ENCODE data around the gene EGFL6. TPM values are rescaled to one million over a fixed set of nuclear protein-coding genes. Genes with fewer than 3 reads are reported as not detected.

The EGFL6 gene
- total and polyA plus RNA-seq, 10 of the 15 experiments (the other 5 are each of a cell fraction or from before 2014, with no cell fraction given), result 0.03 TPM; not detected in 9

DNA sequence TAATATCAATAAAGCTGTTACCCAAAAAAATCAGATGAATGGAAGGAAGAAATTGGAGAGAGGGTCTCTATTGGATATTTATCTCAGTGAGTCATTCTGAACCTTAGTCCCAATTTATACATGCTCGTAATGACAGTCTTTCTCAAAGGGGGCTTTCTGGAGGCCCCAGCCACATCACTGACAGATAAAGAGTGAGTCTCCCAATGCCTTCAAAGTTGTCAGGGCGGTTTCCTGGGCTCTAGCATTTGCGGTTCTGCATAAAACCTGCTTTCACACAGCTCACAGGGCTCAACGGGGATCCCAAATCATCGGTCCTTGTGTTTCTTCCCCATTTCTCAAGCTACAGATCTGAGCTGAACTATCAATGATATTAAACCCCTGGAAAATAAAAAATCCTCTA is 100.8 kb downstream of the EGFL6 start (continued):
- TF ChIP-seq, protein P1, sequence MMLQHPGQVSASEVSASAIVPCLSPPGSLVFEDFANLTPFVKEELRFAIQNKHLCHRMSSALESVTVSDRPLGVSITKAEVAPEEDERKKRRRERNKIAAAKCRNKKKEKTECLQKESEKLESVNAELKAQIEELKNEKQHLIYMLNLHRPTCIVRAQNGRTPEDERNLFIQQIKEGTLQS (IDR thresholded peaks at IDR 0.05; ENCODE audit: borderline replicate concordance, extremely low read depth, low read depth, low read length), result no peak
- TF ChIP-seq, protein P2, sequence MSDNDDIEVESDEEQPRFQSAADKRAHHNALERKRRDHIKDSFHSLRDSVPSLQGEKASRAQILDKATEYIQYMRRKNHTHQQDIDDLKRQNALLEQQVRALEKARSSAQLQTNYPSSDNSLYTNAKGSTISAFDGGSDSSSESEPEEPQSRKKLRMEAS (IDR thresholded peaks at IDR 0.05; ENCODE audit: low read depth, low read length), result no peak
- TF ChIP-seq, protein P3, sequence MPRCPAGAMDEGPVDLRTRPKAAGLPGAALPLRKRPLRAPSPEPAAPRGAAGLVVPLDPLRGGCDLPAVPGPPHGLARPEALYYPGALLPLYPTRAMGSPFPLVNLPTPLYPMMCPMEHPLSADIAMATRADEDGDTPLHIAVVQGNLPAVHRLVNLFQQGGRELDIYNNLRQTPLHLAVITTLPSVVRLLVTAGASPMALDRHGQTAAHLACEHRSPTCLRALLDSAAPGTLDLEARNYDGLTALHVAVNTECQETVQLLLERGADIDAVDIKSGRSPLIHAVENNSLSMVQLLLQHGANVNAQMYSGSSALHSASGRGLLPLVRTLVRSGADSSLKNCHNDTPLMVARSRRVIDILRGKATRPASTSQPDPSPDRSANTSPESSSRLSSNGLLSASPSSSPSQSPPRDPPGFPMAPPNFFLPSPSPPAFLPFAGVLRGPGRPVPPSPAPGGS (IDR thresholded peaks at IDR 0.05; ENCODE audit: borderline replicate concordance, insufficient read depth, low read depth, low read length, poor library complexity, severe bottlenecking), result peak; percentile 65
- TF ChIP-seq MEF2A (IDR thresholded peaks at IDR 0.05; ENCODE audit: insufficient read depth, low read depth, low read length) (0 out of 2 replicates have a peak, but pooled peaks have one; percentile 52), PAX5 (IDR thresholded peaks at IDR 0.05; ENCODE audit: borderline replicate concordance, low read depth, low read length) (peak; percentile 41; the same call in 1 of the 2 replicates), GABPA (IDR thresholded peaks at IDR 0.05; ENCODE audit: low read depth) (no peak), RUNX3 (IDR thresholded peaks at IDR 0.05; ENCODE audit: low read length) (peak; percentile 89), NFIC (IDR thresholded peaks at IDR 0.05; ENCODE audit: low read depth, low read length) (no peak; the same call in none of the 2 replicates), TCF12 (IDR thresholded peaks at IDR 0.05; ENCODE audit: low read depth, low read length) (0 out of 2 replicates have a peak, but pooled peaks have one; percentile 26), YY1 (IDR thresholded peaks at IDR 0.05; ENCODE audit: low read depth, low read length) (no peak), JUNB (IDR thresholded peaks at IDR 0.05) (peak; percentile 77), FOXM1 (IDR thresholded peaks at IDR 0.05; ENCODE audit: low read depth, low read length) (peak; percentile 38; the same call in 1 of the 2 replicates)
- TF ChIP-seq, protein P4, sequence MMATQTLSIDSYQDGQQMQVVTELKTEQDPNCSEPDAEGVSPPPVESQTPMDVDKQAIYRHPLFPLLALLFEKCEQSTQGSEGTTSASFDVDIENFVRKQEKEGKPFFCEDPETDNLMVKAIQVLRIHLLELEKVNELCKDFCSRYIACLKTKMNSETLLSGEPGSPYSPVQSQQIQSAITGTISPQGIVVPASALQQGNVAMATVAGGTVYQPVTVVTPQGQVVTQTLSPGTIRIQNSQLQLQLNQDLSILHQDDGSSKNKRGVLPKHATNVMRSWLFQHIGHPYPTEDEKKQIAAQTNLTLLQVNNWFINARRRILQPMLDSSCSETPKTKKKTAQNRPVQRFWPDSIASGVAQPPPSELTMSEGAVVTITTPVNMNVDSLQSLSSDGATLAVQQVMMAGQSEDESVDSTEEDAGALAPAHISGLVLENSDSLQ (IDR thresholded peaks at IDR 0.05), result 0 out of 2 replicates have a peak, but pooled peaks have one; percentile 29
- TF ChIP-seq, protein P5, sequence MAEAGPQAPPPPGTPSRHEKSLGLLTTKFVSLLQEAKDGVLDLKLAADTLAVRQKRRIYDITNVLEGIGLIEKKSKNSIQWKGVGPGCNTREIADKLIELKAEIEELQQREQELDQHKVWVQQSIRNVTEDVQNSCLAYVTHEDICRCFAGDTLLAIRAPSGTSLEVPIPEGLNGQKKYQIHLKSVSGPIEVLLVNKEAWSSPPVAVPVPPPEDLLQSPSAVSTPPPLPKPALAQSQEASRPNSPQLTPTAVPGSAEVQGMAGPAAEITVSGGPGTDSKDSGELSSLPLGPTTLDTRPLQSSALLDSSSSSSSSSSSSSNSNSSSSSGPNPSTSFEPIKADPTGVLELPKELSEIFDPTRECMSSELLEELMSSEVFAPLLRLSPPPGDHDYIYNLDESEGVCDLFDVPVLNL (IDR thresholded peaks at IDR 0.05; ENCODE audit: low read depth, low read length), result no peak
- TF ChIP-seq, protein P6, sequence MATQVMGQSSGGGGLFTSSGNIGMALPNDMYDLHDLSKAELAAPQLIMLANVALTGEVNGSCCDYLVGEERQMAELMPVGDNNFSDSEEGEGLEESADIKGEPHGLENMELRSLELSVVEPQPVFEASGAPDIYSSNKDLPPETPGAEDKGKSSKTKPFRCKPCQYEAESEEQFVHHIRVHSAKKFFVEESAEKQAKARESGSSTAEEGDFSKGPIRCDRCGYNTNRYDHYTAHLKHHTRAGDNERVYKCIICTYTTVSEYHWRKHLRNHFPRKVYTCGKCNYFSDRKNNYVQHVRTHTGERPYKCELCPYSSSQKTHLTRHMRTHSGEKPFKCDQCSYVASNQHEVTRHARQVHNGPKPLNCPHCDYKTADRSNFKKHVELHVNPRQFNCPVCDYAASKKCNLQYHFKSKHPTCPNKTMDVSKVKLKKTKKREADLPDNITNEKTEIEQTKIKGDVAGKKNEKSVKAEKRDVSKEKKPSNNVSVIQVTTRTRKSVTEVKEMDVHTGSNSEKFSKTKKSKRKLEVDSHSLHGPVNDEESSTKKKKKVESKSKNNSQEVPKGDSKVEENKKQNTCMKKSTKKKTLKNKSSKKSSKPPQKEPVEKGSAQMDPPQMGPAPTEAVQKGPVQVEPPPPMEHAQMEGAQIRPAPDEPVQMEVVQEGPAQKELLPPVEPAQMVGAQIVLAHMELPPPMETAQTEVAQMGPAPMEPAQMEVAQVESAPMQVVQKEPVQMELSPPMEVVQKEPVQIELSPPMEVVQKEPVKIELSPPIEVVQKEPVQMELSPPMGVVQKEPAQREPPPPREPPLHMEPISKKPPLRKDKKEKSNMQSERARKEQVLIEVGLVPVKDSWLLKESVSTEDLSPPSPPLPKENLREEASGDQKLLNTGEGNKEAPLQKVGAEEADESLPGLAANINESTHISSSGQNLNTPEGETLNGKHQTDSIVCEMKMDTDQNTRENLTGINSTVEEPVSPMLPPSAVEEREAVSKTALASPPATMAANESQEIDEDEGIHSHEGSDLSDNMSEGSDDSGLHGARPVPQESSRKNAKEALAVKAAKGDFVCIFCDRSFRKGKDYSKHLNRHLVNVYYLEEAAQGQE (IDR thresholded peaks at IDR 0.05; ENCODE audit: low read depth, low read length), result no peak
